GM10266 (cell line): Measurements from ENCODE around the gene PIAS2.
"Not testable (repeated sequence)": the region's sequence is repeated elsewhere in the genome, so short reads cannot be mapped to it uniquely, and the experiment has no call there.

Experiments
- DNase-seq: peaks from one replicate; pipeline ENCODE4 v3.0.0; 2012; ENCODE audit errors: extremely low spot score
- TF ChIP-seq, protein P1 (sequence below): IDR thresholded peaks from 2 replicates; pipeline ENCODE4 v1.5.1; 2012; ENCODE audit warnings: mild to moderate bottlenecking, low read depth; ENCODE audit not compliant: control insufficient read depth, insufficient read depth; ENCODE audit errors: missing control alignments

The PIAS2 gene

DNA sequence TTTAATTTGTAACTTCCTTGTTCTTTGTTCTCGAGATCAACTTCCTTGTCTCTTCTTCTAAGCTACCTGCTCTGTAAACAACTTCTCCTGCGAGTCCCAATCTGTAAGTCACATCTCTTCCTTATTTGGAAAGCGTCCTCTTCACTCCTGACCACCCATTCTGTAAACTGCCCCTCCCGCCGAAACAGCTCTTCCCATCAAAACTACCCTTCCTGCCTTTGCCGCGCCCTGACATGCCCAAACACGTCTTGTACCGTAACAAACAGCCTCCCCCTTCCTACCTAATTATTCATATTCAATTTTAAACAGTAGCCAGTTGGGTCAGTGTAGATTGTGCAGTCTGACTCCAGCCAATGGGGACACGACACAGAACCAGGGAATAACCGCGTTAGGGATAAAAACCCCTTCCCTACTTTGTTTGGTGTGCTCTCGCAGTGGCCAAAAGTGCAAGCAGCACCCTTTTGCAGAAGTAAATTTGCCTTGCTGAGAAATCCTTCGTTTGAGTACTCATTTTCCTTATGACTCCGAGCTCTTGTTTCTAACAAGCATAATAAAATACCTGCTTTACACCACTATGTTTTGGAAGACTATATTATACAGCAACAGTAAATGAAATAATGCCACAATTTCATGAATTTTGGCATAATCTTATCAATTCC is 39.8 kb downstream of the PIAS2 start:
- TF ChIP-seq, protein P1, sequence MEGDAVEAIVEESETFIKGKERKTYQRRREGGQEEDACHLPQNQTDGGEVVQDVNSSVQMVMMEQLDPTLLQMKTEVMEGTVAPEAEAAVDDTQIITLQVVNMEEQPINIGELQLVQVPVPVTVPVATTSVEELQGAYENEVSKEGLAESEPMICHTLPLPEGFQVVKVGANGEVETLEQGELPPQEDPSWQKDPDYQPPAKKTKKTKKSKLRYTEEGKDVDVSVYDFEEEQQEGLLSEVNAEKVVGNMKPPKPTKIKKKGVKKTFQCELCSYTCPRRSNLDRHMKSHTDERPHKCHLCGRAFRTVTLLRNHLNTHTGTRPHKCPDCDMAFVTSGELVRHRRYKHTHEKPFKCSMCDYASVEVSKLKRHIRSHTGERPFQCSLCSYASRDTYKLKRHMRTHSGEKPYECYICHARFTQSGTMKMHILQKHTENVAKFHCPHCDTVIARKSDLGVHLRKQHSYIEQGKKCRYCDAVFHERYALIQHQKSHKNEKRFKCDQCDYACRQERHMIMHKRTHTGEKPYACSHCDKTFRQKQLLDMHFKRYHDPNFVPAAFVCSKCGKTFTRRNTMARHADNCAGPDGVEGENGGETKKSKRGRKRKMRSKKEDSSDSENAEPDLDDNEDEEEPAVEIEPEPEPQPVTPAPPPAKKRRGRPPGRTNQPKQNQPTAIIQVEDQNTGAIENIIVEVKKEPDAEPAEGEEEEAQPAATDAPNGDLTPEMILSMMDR, result no peak
- DNase-seq, result no peak

DNA sequence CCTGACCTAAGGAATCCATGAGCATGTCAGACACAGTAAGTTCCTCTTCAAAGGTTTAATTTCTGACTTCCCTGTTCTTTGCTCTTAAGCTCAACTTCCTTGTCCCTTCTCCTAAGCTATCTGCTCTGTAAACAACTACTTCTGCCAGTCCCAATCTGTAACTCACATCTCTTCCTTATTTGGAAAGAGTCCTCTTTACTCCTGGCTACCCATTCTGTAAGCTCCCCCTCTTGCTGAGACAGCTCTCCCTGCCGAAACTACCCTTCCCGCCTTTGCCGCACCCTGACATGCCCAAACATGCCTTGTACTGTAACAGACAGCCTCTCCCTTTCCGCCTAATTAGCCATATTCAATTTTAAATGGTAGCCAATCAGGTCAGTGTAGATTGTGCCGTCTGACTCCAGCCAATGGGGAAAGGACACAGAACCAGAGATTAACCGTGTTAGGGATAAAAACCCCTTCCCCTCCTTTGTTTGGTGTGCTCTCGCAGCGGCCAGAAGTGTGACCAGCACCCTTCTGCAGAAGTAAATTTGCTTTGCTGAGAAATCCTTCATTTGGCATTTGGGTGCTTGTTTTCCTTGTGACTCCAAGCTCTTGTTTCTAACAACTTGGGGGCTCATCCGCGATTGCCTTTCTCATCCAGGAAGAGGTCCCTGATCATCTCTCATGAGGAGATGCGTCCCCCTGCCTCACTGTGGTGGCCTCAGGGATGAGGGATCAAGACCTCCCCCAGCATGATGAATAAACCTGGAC is 49.0 kb downstream of the PIAS2 start:
- no peak for DNase-seq
- TF ChIP-seq, protein P1, result no peak

DNA sequence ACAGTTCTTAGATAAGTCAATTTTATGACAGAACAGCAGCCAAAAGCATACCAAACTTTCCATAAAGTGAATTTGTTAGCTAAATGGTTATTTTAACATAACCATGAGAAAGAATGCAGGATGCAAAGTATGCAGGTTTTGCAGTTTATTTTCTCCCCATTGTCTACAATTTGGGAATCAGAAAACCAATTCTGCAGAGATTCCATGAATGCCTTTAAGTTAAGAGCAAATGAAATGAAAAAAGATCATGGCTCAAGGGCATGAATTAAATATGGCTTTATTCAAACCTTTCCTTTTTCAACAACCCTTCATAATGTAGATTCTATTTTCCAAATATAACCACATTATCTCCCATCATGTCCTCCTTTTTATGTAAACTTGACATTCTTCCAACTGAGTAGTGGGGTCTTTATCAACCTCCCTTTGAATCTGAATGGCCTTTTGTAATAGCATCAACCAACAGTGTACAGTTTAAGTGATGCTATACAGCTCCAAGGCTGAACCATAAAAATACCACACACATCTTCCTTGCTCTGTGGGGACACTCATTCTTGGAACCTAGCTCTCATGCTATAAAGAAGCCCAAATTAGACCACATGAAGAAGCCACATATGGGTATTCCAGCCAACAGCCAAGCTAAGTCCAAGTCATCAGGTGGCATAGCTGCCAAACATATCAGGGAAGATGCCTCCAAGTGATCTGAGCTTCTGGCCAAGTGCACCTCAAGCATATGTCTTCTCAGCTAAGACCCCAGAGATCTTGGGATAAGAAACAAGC is 49.8 kb downstream of the PIAS2 start:
- TF ChIP-seq, protein P1, result no peak
- no peak for DNase-seq

DNA sequence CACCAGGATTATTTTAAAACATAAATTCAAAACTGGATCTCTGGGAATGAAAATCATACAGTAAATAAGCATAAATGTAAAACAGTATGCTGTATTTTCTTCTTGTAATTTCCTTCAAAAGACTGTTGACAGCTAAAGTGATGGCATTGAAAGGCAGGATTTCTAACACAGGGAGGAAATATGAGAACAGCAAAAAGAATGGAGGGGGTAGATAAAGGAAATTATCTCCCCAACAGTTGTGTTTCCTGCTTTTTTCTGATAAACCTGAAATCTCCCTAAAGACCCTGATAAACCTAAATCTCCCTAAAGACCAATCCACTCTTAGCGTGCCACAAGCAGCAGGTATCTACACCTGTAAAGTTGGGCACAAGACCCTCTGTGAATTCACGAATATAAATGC is 50.8 kb downstream of the PIAS2 start:
- DNase-seq, result no peak
- TF ChIP-seq, protein P1, result no peak

DNA sequence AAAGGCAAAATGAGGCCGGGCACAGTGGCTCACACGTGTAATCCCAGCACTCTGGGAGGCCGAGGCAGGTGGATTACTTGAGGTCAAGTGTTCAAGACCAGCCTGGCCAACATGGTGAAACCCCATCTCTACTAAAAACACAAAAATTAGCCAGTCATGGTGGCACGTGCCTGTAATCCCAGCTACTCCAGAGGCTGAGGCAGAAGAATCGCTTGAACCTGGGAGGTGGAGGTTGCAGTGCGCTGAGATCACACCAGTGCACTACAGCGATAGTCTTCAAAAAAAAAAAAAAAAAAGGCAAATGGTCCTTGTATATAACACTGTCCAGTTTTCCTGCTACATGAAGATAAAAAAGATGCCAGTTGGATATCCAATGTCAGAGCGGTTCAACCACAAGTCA is 52.1 kb downstream of the PIAS2 start:
- not testable (repeated sequence) for DNase-seq

DNA sequence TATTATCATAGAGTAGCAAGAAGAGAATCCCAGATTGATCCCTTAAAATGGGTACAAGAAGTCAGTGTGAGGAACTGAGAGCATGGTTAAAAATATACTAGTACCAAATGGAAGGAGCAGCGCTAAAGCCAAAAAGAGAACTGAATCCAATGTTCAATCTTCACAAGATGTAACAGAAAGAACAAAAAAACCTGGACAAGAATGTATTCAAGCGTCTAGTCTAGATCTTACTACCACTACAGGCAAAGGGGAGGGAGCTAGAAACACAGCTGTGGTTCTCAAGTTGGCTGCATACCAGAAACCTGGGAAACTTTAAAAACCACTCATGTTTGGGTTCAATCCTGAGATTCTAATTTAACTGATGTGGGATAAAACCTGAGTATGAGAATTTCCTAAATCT is 57.5 kb downstream of the PIAS2 start:
- TF ChIP-seq, protein P1, result no peak
- DNase-seq, result peak; percentile 17

DNA sequence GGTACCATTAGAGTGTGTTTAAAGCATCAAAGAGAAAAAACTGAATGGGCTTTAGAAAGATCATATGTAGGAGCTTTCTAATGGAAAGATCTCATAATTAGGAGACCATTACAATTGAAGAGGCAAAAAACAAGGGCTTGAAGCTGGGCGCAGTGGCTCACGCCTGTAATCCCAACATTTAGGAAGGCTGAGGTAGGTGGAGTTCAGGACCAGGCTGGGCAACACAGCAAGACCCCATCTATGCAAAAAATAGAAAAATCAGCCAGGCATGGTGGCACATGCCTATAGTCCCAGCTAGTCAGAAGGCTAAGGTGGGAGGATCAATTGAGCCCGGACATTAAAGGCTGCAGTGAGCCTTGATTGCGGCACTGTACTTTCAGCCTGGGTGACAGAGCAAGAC is 59.0 kb downstream of the PIAS2 start:
- TF ChIP-seq, protein P1, result no peak
- no peak for DNase-seq
